Thyroid gland (tissue), 4 donors: ENCODE results near the gene MAP3K5.

Experiments used
- POLR2A ChIP-seq, 2 donors: fragments of 450-650 bp; IDR thresholded peaks; one replicate each; pipeline ENCODE4 v1.6.1; 2017; ENCODE audit warnings: antibody characterized with exemption in 2 of 2, mild to moderate bottlenecking in 2 of 2, moderate library complexity in 1 of 2
- TF ChIP-seq, protein P1 (sequence below), 6 experiments: fragments of 200-600 bp in 3 of 6; fragments of 450-650 bp in 3 of 6; sonication (generic) in 3 of 6; IDR thresholded peaks; one replicate each; pipeline ENCODE4 v1.5.1; 2016 to 2019; ENCODE audit warnings: antibody characterized with exemption in 6 of 6, mild to moderate bottlenecking in 2 of 6, inconsistent platforms in 1 of 6, moderate library complexity in 1 of 6

DNA sequence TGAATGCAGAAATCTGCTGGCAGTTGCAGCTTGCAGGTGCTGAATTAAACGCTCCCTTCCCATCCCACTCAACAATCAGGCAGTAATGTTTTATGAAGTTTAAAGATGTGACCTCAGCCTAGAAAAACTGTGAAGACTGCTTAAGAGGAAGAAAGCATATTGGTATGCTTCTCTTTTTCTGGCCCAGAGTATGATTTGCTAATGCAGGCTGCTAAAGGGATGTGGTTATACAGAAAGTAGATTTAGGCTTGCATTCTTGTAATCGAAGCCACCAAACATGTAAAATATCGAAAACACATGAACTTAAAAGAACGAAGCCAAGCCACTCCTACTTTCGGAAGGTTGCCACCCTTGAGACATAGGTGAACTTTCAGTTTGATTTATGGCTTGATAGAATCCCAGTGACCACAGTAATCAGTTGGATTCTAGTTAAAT lies 40.7 kb downstream of the MAP3K5 start:
- TF ChIP-seq, protein P1, sequence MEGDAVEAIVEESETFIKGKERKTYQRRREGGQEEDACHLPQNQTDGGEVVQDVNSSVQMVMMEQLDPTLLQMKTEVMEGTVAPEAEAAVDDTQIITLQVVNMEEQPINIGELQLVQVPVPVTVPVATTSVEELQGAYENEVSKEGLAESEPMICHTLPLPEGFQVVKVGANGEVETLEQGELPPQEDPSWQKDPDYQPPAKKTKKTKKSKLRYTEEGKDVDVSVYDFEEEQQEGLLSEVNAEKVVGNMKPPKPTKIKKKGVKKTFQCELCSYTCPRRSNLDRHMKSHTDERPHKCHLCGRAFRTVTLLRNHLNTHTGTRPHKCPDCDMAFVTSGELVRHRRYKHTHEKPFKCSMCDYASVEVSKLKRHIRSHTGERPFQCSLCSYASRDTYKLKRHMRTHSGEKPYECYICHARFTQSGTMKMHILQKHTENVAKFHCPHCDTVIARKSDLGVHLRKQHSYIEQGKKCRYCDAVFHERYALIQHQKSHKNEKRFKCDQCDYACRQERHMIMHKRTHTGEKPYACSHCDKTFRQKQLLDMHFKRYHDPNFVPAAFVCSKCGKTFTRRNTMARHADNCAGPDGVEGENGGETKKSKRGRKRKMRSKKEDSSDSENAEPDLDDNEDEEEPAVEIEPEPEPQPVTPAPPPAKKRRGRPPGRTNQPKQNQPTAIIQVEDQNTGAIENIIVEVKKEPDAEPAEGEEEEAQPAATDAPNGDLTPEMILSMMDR (IDR thresholded peaks at IDR 0.05): no peak
- no peak for TF ChIP-seq POLR2A (IDR thresholded peaks at IDR 0.05)
